ENCODE measurements around the gene CRTC1. TPM values are rescaled to one million over a fixed set of nuclear protein-coding genes. Genes with fewer than 3 reads are reported as not detected.

CRTC1 gene
- total RNA-seq, 4 donors from 2014 or later = 1.8 to 3.6 (median 2.1) TPM

DNA sequence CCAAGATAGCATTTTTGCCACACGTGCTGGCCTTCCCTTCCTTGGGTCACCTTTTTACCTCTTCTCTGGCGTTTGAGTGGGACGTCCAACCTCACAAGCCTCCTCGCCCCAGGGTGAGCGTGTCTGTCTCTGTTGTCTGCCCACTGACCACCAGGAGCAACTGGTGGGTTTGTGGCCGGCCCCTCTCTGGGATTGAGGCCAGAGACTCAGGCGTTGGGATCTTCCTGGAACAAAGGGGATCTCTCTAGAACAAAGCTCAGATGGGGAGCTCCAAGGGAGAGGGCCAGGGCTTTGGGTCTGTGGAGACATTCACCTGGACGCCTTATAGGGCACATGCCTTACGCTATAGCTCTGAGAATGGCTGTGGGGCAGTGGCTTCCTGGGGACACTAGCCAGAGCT lies 90.2 kb downstream of the CRTC1 start:
- TF ChIP-seq POLR2A (IDR thresholded peaks at IDR 0.05) = no peak
- intact Hi-C loops (cut with DNase I) = no loop called here
- no peak overlapping the region for H3K27ac ChIP-seq
- no peaks in the 10 kb centered on the region for H3K9me3 ChIP-seq
- H3K36me3 ChIP-seq = no peaks in the 10 kb centered on the region
- peaks cover 0 to 39% (median 0%) of the 10 kb centered on the region in 4 donors for H3K27me3 ChIP-seq
- no peak overlapping the region for H3K4me3 ChIP-seq
- WGBS, 2 donors = 55 to 88% methylated on average over 4 to 7 of the region's 9 CpGs
- DNase-seq = no peak
- peaks cover 0 to 12% (median 0%) of the 10 kb centered on the region in 3 donors for H3K4me1 ChIP-seq

DNA sequence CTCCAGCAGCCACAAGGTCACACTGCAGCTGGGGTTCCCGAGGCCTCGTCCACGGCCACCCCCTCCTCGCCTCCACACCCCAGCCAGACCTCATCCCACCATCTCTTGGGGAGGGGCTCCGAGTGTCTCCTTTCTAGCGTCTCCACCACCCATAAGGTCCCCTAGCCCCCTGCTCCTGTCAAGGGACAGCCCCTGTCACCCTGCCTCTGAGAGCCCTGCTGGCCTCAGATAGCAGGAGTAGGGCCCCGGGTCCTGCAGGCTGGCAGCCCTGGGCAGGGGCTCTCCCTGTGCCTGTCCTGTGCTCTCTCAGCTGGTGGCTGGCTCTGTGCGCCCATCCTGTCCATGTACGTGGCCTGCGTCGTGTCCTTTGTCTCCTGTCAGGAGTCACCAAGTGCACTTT lies 90.6 kb downstream of the CRTC1 start:
- DNase-seq = no peak
- Histone ChIP-seq H3K27ac (no peak overlapping the region), H3K36me3 (no peaks in the 10 kb centered on the region), H3K9me3 (no peaks in the 10 kb centered on the region), H3K27me3 (peaks cover 0 to 44% (median 0%) of the 10 kb centered on the region in 4 donors), H3K4me3 (no peak overlapping the region), H3K4me1 (peaks cover 0 to 12% (median 0%) of the 10 kb centered on the region in 3 donors)
- intact Hi-C loops (cut with DNase I) = no loop called here
- WGBS, 2 donors = 92 to 95% methylated on average over 8 to 9 of the region's 11 CpGs
- TF ChIP-seq POLR2A (IDR thresholded peaks at IDR 0.05) = no peak
- TF ChIP-seq, protein P1, sequence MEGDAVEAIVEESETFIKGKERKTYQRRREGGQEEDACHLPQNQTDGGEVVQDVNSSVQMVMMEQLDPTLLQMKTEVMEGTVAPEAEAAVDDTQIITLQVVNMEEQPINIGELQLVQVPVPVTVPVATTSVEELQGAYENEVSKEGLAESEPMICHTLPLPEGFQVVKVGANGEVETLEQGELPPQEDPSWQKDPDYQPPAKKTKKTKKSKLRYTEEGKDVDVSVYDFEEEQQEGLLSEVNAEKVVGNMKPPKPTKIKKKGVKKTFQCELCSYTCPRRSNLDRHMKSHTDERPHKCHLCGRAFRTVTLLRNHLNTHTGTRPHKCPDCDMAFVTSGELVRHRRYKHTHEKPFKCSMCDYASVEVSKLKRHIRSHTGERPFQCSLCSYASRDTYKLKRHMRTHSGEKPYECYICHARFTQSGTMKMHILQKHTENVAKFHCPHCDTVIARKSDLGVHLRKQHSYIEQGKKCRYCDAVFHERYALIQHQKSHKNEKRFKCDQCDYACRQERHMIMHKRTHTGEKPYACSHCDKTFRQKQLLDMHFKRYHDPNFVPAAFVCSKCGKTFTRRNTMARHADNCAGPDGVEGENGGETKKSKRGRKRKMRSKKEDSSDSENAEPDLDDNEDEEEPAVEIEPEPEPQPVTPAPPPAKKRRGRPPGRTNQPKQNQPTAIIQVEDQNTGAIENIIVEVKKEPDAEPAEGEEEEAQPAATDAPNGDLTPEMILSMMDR (IDR thresholded peaks at IDR 0.05) = no peak

DNA sequence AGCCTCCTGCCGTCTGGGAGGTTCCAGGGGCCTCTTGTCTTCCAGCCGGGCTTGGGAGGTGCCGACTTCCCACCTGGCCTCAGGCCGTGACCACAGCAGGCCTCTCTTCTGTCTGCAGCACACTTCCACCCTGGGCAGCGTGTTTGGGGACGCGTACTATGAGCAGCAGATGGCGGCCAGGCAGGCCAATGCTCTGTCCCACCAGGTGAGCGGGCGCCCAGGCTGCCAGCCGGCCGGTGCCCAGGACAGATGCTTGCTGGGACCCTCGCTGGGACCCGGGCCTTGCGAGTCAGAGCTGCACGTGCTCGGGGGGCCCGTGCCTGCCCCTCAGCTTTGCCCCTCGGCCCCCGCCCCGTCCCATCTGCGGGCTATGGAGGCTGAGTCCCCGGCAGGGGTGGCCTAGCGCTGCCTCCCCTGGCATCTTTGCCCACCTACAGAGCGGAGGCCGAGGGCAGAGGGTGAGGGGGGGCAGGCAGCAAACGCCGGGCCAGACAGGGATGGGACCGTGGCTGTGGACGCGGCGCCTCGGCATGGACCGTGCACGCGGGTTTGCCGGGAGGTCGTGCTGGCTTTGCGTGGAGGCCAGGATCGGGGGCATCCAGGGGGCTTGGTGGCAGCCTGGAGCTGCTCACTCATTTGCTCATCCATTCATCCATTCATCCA lies 91.4 kb downstream of the CRTC1 start:
- intact Hi-C loops (cut with DNase I) = no loop called here
- 75 to 96% methylated on average over 5 to 11 of the region's 40 CpGs for WGBS, 2 donors
- no peaks in the 10 kb centered on the region for H3K9me3 ChIP-seq
- no peaks in the 10 kb centered on the region for H3K36me3 ChIP-seq
- peaks cover 0 to 50% (median 0%) of the 10 kb centered on the region in 4 donors for H3K27me3 ChIP-seq
- TF ChIP-seq POLR2A (IDR thresholded peaks at IDR 0.05) = no peak
- TF ChIP-seq, protein P1 (IDR thresholded peaks at IDR 0.05) = no peak
- H3K4me3 ChIP-seq = no peak overlapping the region
- H3K27ac ChIP-seq = no peak overlapping the region
- no peak for DNase-seq
- peaks cover 0 to 12% (median 0%) of the 10 kb centered on the region in 3 donors for H3K4me1 ChIP-seq

DNA sequence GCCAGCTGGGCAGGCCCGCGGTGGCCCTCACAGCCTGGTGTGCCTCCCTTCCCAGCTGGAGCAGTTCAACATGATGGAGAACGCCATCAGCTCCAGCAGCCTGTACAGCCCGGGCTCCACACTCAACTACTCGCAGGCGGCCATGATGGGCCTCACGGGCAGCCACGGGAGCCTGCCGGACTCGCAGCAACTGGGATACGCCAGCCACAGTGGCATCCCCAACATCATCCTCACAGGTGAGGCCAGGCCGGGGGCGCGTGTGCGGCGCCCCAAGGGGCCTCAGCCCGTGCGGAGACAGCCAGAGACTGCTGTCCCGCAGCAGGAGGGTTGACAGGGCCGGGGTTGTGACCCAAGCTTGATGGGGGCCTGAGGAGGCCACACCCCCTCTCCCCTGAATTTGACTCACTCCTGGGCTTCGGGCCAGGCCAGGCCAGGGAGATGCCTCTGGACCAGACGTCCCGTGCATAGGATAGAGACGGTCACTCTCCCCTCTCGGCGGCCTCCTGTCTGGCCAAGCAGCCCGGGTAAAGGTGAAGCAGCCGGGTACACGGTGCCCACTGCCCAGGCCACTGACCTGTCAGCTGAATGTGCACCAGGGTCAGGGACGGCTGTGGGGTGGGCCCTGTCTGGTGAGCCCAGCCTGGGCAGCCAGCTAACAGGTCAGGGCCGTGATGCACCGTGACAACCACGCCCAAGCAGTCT lies 92.3 kb downstream of the CRTC1 start:
- no peak for DNase-seq
- no peak overlapping the region for H3K27ac ChIP-seq
- 87% methylated on average over 13 of the region's 33 CpGs; no CpG with 5 or more reads in 1 of the 2 donors for WGBS, 2 donors
- no peak overlapping the region for H3K4me3 ChIP-seq
- H3K9me3 ChIP-seq = no peaks in the 10 kb centered on the region
- peaks cover 0 to 12% (median 0%) of the 10 kb centered on the region in 3 donors for H3K4me1 ChIP-seq
- intact Hi-C loops (cut with DNase I) = no loop called here
- H3K36me3 ChIP-seq = no peaks in the 10 kb centered on the region
- TF ChIP-seq POLR2A (IDR thresholded peaks at IDR 0.05) = no peak
- TF ChIP-seq, protein P1 (IDR thresholded peaks at IDR 0.05) = no peak
- H3K27me3 ChIP-seq = peaks cover 0 to 58% (median 0%) of the 10 kb centered on the region in 4 donors

DNA sequence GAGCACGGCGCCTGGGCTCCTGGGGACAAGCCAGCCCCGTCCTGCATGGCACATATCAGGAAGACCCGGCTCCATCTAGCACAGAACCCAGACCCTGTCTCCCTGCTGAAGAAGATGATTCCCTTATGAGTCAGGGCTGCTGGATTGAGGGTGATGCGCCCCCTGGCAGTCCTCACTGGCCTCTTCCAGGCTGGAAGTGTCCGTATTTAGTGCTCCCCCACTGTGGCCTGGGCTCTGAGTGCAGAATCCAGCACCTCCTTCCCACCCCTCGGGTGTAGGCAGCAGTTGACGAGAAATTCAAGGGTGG lies 92.8 kb downstream of the CRTC1 start:
- 69% methylated on average over 4 of the region's 8 CpGs; no CpG with 5 or more reads in 1 of the 2 donors for WGBS, 2 donors
- Histone ChIP-seq H3K27me3 (peaks cover 0 to 63% (median 0%) of the 10 kb centered on the region in 4 donors), H3K4me1 (peaks cover 0 to 12% (median 0%) of the 10 kb centered on the region in 3 donors), H3K27ac (no peak overlapping the region), H3K4me3 (no peak overlapping the region), H3K36me3 (no peaks in the 10 kb centered on the region), H3K9me3 (no peaks in the 10 kb centered on the region)
- TF ChIP-seq POLR2A (IDR thresholded peaks at IDR 0.05) = no peak
- TF ChIP-seq, protein P1 (IDR thresholded peaks at IDR 0.05) = no peak
- DNase-seq = no peak
- intact Hi-C loops (cut with DNase I) = no loop called here
